Vagina (tissue), 2 donors: ENCODE data around the gene HMGCR.
"Not testable (repeated sequence)": the region's sequence is repeated elsewhere in the genome, so short reads cannot be mapped to it uniquely, and the experiment has no call there.

ENCODE experiments used
- POLR2A ChIP-seq, 2 donors: fragments of 450-650 bp; IDR thresholded peaks; one replicate each; pipeline ENCODE4 v1.6.1; 2017; ENCODE audit warnings: antibody characterized with exemption in 2 of 2, mild to moderate bottlenecking in 2 of 2, moderate library complexity in 2 of 2
- POLR2AphosphoS5 ChIP-seq, 2 donors: sonication (generic); formaldehyde crosslinking; IDR thresholded peaks; one replicate each; pipeline ENCODE4 v1.9.0; 2017; ENCODE audit warnings: antibody characterized with exemption in 2 of 2, mild to moderate bottlenecking in 2 of 2, low read depth in 1 of 2; ENCODE audit not compliant: insufficient read depth in 1 of 2
- TF ChIP-seq, protein P1 (sequence below), 3 experiments: fragments of 450-650 bp in 2 of 3; fragments of 200-600 bp in 1 of 3; sonication (generic) in 1 of 3; IDR thresholded peaks; one replicate each; pipeline ENCODE4 v1.5.1; 2017 to 2019; ENCODE audit warnings: antibody characterized with exemption in 3 of 3, mild to moderate bottlenecking in 2 of 3, moderate library complexity in 2 of 3

DNA sequence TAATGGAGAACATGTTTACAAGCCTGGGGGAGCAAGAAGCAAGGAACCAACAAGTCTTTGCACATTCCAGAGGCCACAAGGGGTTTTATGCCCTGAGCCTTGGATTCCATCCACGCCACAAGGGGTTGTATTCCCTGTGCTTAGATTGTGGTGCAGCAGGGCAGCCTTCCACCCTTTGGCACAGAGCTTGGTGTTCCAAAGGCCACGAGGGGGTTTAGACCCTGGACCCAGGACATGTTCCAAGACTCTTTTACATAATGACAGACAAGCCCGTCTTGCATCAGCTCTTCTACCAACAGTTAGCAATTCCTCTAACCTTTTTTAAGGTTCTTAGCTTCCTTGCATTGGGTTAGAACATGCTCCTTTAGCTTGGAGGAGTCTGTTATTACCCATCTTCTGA lies 45.2 kb upstream of the HMGCR start:
- TF ChIP-seq POLR2AphosphoS5 (IDR thresholded peaks at IDR 0.05; ENCODE audit: insufficient read depth in 1 of 2, low read depth in 1 of 2); POLR2A (IDR thresholded peaks at IDR 0.05): not testable (repeated sequence)
- TF ChIP-seq, protein P1, sequence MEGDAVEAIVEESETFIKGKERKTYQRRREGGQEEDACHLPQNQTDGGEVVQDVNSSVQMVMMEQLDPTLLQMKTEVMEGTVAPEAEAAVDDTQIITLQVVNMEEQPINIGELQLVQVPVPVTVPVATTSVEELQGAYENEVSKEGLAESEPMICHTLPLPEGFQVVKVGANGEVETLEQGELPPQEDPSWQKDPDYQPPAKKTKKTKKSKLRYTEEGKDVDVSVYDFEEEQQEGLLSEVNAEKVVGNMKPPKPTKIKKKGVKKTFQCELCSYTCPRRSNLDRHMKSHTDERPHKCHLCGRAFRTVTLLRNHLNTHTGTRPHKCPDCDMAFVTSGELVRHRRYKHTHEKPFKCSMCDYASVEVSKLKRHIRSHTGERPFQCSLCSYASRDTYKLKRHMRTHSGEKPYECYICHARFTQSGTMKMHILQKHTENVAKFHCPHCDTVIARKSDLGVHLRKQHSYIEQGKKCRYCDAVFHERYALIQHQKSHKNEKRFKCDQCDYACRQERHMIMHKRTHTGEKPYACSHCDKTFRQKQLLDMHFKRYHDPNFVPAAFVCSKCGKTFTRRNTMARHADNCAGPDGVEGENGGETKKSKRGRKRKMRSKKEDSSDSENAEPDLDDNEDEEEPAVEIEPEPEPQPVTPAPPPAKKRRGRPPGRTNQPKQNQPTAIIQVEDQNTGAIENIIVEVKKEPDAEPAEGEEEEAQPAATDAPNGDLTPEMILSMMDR (IDR thresholded peaks at IDR 0.05): not testable (repeated sequence)
